Endothelial cell of umbilical vein (primary cell): ENCODE data around the gene IRF9. TPM values are rescaled to one million over a fixed set of nuclear protein-coding genes. Genes with fewer than 3 reads are reported as not detected.

Experiments used
- BruUV-seq: library from RNA; stranded (reverse); fragments of 400-500 nt; replicated peaks from 2 replicates; lab custom pipeline; 2021; lab: Mats Ljungman, UMichigan
- CTCF ChIA-PET: fragments of 300-600, 350-600 bp; sonication (Branson Sonifier 250); formaldehyde crosslinking; loops from one replicate; lab custom pipeline; 2021; ENCODE audit warnings: antibody characterized with exemption, inconsistent platforms; lab: Charles Lee
- POLR2A ChIA-PET: fragments of 300-600, 350-600 bp; sonication (Branson Sonifier 250); formaldehyde crosslinking; loops from one replicate; lab custom pipeline; 2021; ENCODE audit warnings: antibody characterized with exemption, inconsistent platforms; lab: Charles Lee
- DNase-seq: peaks from one replicate; pipeline ENCODE4 v3.0.0-alpha.2; 2011; ENCODE audit warnings: low read depth, low spot score
- FAIRE-seq: peaks from 2 replicates; lab custom pipeline; 2011; peaks lifted over from hg19 to GRCh38; lab: Jason Lieb, UNC
- H2AFZ ChIP-seq: 2 replicates; pipeline ENCODE4 v1.6.0; 2012; ENCODE audit warnings: low read depth, low read length, control low read depth, inconsistent platforms
- H3K27ac ChIP-seq: 2 replicates; pipeline ENCODE4 v1.5.1; 2011; ENCODE audit warnings: low read depth, mild to moderate bottlenecking, control low read depth, low read length, moderate library complexity; ENCODE audit not compliant: insufficient read depth
- H3K27me3 ChIP-seq, 2 experiments: 2 replicates each; pipeline versions ENCODE4 v1.6.0 to v1.6.1; 2011; ENCODE audit warnings: low read length in 2 of 2, mixed read lengths in 1 of 2; ENCODE audit not compliant: control insufficient read depth in 2 of 2, insufficient read depth in 2 of 2
- H3K36me3 ChIP-seq, 2 experiments: 2 replicates in 1 of 2; 3 replicates in 1 of 2; pipeline ENCODE4 v1.5.1; 2011; ENCODE audit warnings: low read length in 2 of 2, mild to moderate bottlenecking in 1 of 2, moderate library complexity in 1 of 2; ENCODE audit not compliant: control insufficient read depth in 2 of 2, insufficient read depth in 2 of 2; ENCODE audit errors: extremely low read depth in 1 of 2
- H3K4me1 ChIP-seq: 3 replicates; pipeline ENCODE4 v1.5.1; 2011; ENCODE audit warnings: mild to moderate bottlenecking, low read length; ENCODE audit not compliant: control insufficient read depth, insufficient read depth; ENCODE audit errors: extremely low read depth
- H3K4me2 ChIP-seq: 2 replicates; pipeline ENCODE4 v1.6.1; 2011; ENCODE audit warnings: low read length, control low read depth, mixed read lengths; ENCODE audit not compliant: insufficient read depth
- H3K4me3 ChIP-seq, 3 experiments: fragments of 200-600 bp in 1 of 3; sonication (generic), shearing (Covaris generic) in 1 of 3; replicated peaks in 1 of 3; 2 replicates each; pipeline ENCODE4 v1.5.1; 2011 to 2016; ENCODE audit warnings: control low read depth in 3 of 3, low read length in 3 of 3, mild to moderate bottlenecking in 2 of 3, inconsistent platforms in 1 of 3, low read depth in 1 of 3, moderate library complexity in 1 of 3; ENCODE audit not compliant: insufficient read depth in 1 of 3
- H3K79me2 ChIP-seq: 2 replicates; pipeline ENCODE4 v1.6.0; 2012; ENCODE audit warnings: low read length, inconsistent platforms; ENCODE audit not compliant: control insufficient read depth, insufficient read depth
- H3K9ac ChIP-seq: replicated peaks from 2 replicates; pipeline ENCODE3; 2011; ENCODE audit warnings: low read length, control low read depth; ENCODE audit not compliant: insufficient read depth; ENCODE audit errors: extremely low read depth
- H3K9me1 ChIP-seq: replicated peaks from 3 replicates; pipeline ENCODE4 v1.6.0; 2011; ENCODE audit warnings: mild to moderate bottlenecking, low read length; ENCODE audit not compliant: control insufficient read depth, insufficient read depth; ENCODE audit errors: extremely low read depth
- H3K9me3 ChIP-seq: replicated peaks from 2 replicates; pipeline ENCODE4 v1.5.1; 2012; ENCODE audit warnings: low read length, inconsistent platforms; ENCODE audit not compliant: control insufficient read depth, insufficient read depth
- H4K20me1 ChIP-seq: replicated peaks from 2 replicates; pipeline ENCODE3; 2011; ENCODE audit warnings: mild to moderate bottlenecking, low read length; ENCODE audit not compliant: control insufficient read depth, insufficient read depth; ENCODE audit errors: extremely low read depth
- CTCF ChIP-seq, 2 donors: IDR thresholded peaks; 1 replicate in 1 of 2; 2 replicates in 1 of 2; pipeline ENCODE4 v1.5.1; 2011; ENCODE audit warnings: low read length in 2 of 2, mild to moderate bottlenecking in 2 of 2, moderate library complexity in 2 of 2, control low read depth in 1 of 2, inconsistent platforms in 1 of 2, low read depth in 1 of 2; ENCODE audit not compliant: insufficient read depth in 1 of 2; ENCODE audit errors: extremely low read depth in 1 of 2
- EZH2 ChIP-seq: IDR thresholded peaks from 2 replicates; pipeline ENCODE4 v1.6.1; 2012; ENCODE audit warnings: borderline replicate concordance, low read depth, mild to moderate bottlenecking, moderate library complexity, low read length, inconsistent platforms; ENCODE audit not compliant: severe bottlenecking
- FOS ChIP-seq: IDR thresholded peaks from 2 replicates; pipeline ENCODE4 v1.6.1; 2011; ENCODE audit warnings: mild to moderate bottlenecking, low read length, moderate library complexity, borderline replicate concordance; ENCODE audit not compliant: insufficient read depth
- GATA2 ChIP-seq: IDR thresholded peaks from 2 replicates; pipeline ENCODE4 v1.7.0; 2011; ENCODE audit warnings: low read depth, mild to moderate bottlenecking, moderate library complexity, mixed read lengths, low read length; ENCODE audit not compliant: insufficient read length, insufficient read depth
- JUN ChIP-seq: IDR thresholded peaks from 2 replicates; pipeline ENCODE4 v1.6.1; 2011; ENCODE audit warnings: borderline replicate concordance, low read depth; ENCODE audit not compliant: insufficient read length, insufficient read depth
- MAX ChIP-seq: IDR thresholded peaks from 2 replicates; pipeline ENCODE4 v1.6.1; 2011; ENCODE audit not compliant: insufficient read depth, insufficient read length
- MYC ChIP-seq: IDR thresholded peaks from one replicate; pipeline ENCODE4 v1.6.1; 2011; ENCODE audit warnings: mild to moderate bottlenecking, low read depth, low read length
- POLR2A ChIP-seq: IDR thresholded peaks from 2 replicates; pipeline ENCODE4 v1.6.1; 2012; ENCODE audit warnings: low read depth, mild to moderate bottlenecking, control low read depth, low read length
- POLR2AphosphoS5 ChIP-seq: IDR thresholded peaks from 2 replicates; pipeline ENCODE4 v1.6.1; 2012; ENCODE audit warnings: low read depth, mild to moderate bottlenecking, control low read depth, low read length, moderate library complexity; ENCODE audit not compliant: insufficient read depth
- dilution Hi-C: fragments of 300-500 bp; cut with MboI; formaldehyde crosslinking; loops from one replicate; pipeline ENCODE4 v1.15.0; 2019; ENCODE audit warnings: low sequenced_read_pairs; ENCODE audit not compliant: extremely low pct_ligation_motif_present
- intact Hi-C: fragments of 100-400 bp; cut with micrococcal nuclease; formaldehyde crosslinking; loops from one replicate; pipeline ENCODE4 v1.10.0; 2022
- polyA plus RNA-seq, 4 experiments: library from polyadenylated mRNA; depleted of rRNA in 3 of 4; stranded (reverse) in 3 of 4; unstranded in 1 of 4; fragments of >200 nt; gene quantifications; 2 replicates each; pipeline versions ENCODE4 v1.2.1 to v1.2.3, GENCODE V29; 2011 to 2012; ENCODE audit warnings: missing spikeins in 1 of 4
- total RNA-seq: library from RNA; stranded (reverse); gene quantifications from 2 replicates; pipeline ENCODE4 v1.2.3, GENCODE V29; 2021

IRF9 gene
- total and polyA plus RNA-seq, 2 donors (not counting 3 experiments of a cell fraction or from before 2014, with no cell fraction given) = 44.6 to 46.1 TPM

- no peaks in the 10 kb centered on the region for H4K20me1 ChIP-seq
- H3K4me1 ChIP-seq = no peaks in the 10 kb centered on the region
- no peaks in the 10 kb centered on the region for H3K9me1 ChIP-seq
- H3K79me2 ChIP-seq = no peaks in the 10 kb centered on the region
- ChIA-PET POLR2A (no interaction called here), CTCF (interaction anchor here (0.9 to 1.4 kb wide), 3 partner anchors 14 to 153 kb away, joined by 3 read pairs; partner anchors contain the start of genes CIDEB and EMC9)
- peaks cover 20 to 55% of the 10 kb centered on the region in 2 experiments for H3K36me3 ChIP-seq
- DNase-seq (no peak), FAIRE-seq (no peak)
- TF ChIP-seq FOS (no peak), POLR2A (no peak), JUN (no peak), CTCF (IDR thresholded peaks at IDR 0.05; ENCODE audit: extremely low read depth in 1 of 2, insufficient read depth in 1 of 2, low read depth in 1 of 2, low read length in 2 of 2) (no peak), MYC (no peak), MAX (no peak), POLR2AphosphoS5 (no peak), GATA2 (no peak), EZH2 (no peak)
- dilution Hi-C loops = no loop called here
- no peaks in the 10 kb centered on the region for H3K27me3 ChIP-seq
- H2AFZ ChIP-seq = no peak overlapping the region
- no peak overlapping the region for H3K4me3 ChIP-seq
- H3K4me2 ChIP-seq = no peak overlapping the region
- no TSS peak for BruUV-seq
- intact Hi-C loops = no loop called here
- H3K9me3 ChIP-seq = no peaks in the 10 kb centered on the region
- H3K9ac ChIP-seq = no peak overlapping the region
- no peak overlapping the region for H3K27ac ChIP-seq
Measured at GRCh38 chr14:24155100-24155499, 6.0 kb upstream of the IRF9 start.
